Natural killer cell (primary cell): ENCODE data around the gene CENPM. TPM values are rescaled to one million over a fixed set of nuclear protein-coding genes. Genes with fewer than 3 reads are reported as not detected.

Experiments used
- ATAC-seq, 3 donors: fragments of 150-1000 bp in 2 of 3; fragments of 200-7000 bp in 1 of 3; cut with Tn5 transposase; 1 replicate in 1 of 3; 2 replicates in 2 of 3; pipeline ENCODE4 v1.10.0; 2021; ENCODE audit warnings: mild to moderate bottlenecking in 2 of 3, moderate library complexity in 2 of 3
- DNase-seq, 2 donors: peaks; one replicate each; pipeline versions ENCODE4 v3.0.0 to v3.0.0-alpha.2; 2013 to 2021; ENCODE audit warnings: mixed read lengths in 1 of 2
- H3K27ac ChIP-seq: one replicate; pipeline ENCODE4 v1.5.1; 2013; ENCODE audit warnings: mild to moderate bottlenecking, low read length
- H3K27me3 ChIP-seq: one replicate; pipeline ENCODE4 v1.6.1; 2013; ENCODE audit warnings: low read length; ENCODE audit not compliant: control insufficient read depth, insufficient read depth
- H3K36me3 ChIP-seq: one replicate; pipeline ENCODE4 v1.6.1; 2013; ENCODE audit warnings: low read length; ENCODE audit not compliant: control insufficient read depth, insufficient read depth
- H3K4me1 ChIP-seq: one replicate; pipeline ENCODE4 v1.6.1; 2013; ENCODE audit warnings: low read length; ENCODE audit not compliant: control insufficient read depth, insufficient read depth
- H3K4me3 ChIP-seq: one replicate; pipeline ENCODE4 v1.5.1; 2013; ENCODE audit warnings: low read length
- H3K9me3 ChIP-seq: one replicate; pipeline ENCODE4 v1.6.1; 2013; ENCODE audit warnings: low read length; ENCODE audit not compliant: control insufficient read depth, insufficient read depth
- H3K27ac Mint-ChIP-seq, 2 donors: one replicate each; pipeline ENCODE4 v1.8.0; 2022; ENCODE audit warnings: mild to moderate bottlenecking in 2 of 2, mixed read lengths in 2 of 2, moderate library complexity in 1 of 2
- H3K27me3 Mint-ChIP-seq, 2 donors: one replicate each; pipeline ENCODE4 v1.8.0; 2022; ENCODE audit warnings: low read depth in 2 of 2, mixed read lengths in 2 of 2
- H3K36me3 Mint-ChIP-seq: one replicate; pipeline ENCODE4 v1.8.0; 2022; ENCODE audit warnings: mixed read lengths
- H3K4me1 Mint-ChIP-seq, 2 donors: one replicate each; pipeline ENCODE4 v1.8.0; 2022; ENCODE audit warnings: mixed read lengths in 2 of 2
- H3K4me3 Mint-ChIP-seq: one replicate; pipeline ENCODE4 v1.8.0; 2022; ENCODE audit warnings: mild to moderate bottlenecking, moderate library complexity, mixed read lengths
- H3K9me3 Mint-ChIP-seq, 2 donors: one replicate each; pipeline ENCODE4 v1.8.0; 2022; ENCODE audit warnings: mixed read lengths in 2 of 2
- WGBS: methylation state at CpG from one replicate; pipeline ENCODE4 v1.1.7; 2013; ENCODE audit warnings: missing lambda C conversion rate; ENCODE audit not compliant: insufficient coverage; 5-methylcytosine and 5-hydroxymethylcytosine counted together
- intact Hi-C: fragments of 100-400 bp; cut with micrococcal nuclease; formaldehyde crosslinking; loops from one replicate; pipeline ENCODE4 v1.14.2; 2022
- total RNA-seq, 4 donors: library from RNA; stranded (reverse); fragments of 120-200 nt in 1 of 4; gene quantifications; one replicate each; pipeline versions ENCODE4 v1.2.3 to v1.2.4, GENCODE V29; 2013 to 2022
- TF ChIP-seq, protein P1 (sequence below): fragments of 200-600 bp; IDR thresholded peaks from one replicate; pipeline ENCODE4 v1.8.0; 2022; ENCODE audit warnings: antibody characterized with exemption

Gene CENPM
- total RNA-seq, 3 donors from 2014 or later (not counting 1 experiment from before 2014, with no cell fraction given) = 4.2 to 7.1 (median 6.1) TPM

DNA sequence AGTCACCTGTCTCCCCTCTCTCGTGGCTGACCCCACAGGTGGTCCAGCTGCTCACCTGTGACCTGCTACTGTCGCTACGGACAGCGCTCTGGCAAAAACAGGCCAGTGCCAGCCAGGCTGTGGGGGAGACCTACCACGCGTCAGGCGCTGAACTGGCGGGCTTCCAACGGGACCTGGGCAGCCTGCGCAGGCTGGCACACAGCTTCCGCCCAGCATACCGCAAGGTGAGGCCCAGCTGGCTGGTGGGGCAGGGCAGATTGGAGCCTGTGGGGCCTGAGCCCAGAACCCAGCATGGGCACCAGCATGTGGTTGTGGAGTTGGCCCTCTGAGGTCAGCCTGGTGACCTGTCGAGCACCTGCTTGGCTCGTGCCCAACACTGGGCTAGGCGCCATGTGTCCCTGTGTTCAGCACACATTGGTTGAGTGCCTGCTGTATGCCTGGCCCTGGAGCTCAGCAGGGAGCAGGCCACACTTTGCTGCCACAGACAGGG, 44.0 kb downstream of the CENPM start:
- Mint-ChIP-seq H3K4me1 (peaks cover 0 to 7% of the 10 kb centered on the region in 2 donors), H3K27me3 (no peaks in the 10 kb centered on the region), H3K4me3 (no peak overlapping the region), H3K27ac (no peak overlapping the region), H3K36me3 (no peaks in the 10 kb centered on the region), H3K9me3 (no peaks in the 10 kb centered on the region)
- Histone ChIP-seq H3K9me3 (no peaks in the 10 kb centered on the region), H3K27me3 (no peaks in the 10 kb centered on the region), H3K36me3 (peaks cover 48% of the 10 kb centered on the region), H3K4me3 (no peak overlapping the region), H3K4me1 (peaks cover 5% of the 10 kb centered on the region), H3K27ac (no peak overlapping the region)
- ATAC-seq (no peak), DNase-seq (no peak)
- TF ChIP-seq, protein P1, sequence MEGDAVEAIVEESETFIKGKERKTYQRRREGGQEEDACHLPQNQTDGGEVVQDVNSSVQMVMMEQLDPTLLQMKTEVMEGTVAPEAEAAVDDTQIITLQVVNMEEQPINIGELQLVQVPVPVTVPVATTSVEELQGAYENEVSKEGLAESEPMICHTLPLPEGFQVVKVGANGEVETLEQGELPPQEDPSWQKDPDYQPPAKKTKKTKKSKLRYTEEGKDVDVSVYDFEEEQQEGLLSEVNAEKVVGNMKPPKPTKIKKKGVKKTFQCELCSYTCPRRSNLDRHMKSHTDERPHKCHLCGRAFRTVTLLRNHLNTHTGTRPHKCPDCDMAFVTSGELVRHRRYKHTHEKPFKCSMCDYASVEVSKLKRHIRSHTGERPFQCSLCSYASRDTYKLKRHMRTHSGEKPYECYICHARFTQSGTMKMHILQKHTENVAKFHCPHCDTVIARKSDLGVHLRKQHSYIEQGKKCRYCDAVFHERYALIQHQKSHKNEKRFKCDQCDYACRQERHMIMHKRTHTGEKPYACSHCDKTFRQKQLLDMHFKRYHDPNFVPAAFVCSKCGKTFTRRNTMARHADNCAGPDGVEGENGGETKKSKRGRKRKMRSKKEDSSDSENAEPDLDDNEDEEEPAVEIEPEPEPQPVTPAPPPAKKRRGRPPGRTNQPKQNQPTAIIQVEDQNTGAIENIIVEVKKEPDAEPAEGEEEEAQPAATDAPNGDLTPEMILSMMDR = no peak
- intact Hi-C loops = no loop called here
- WGBS = 95% methylated on average over 15 of the region's 15 CpGs

- H3K36me3 Mint-ChIP-seq = no peaks in the 10 kb centered on the region
- no peak overlapping the region for H3K27ac ChIP-seq
- ATAC-seq (no peak), DNase-seq (no peak)
- no peak overlapping the region for H3K27ac Mint-ChIP-seq
- no peaks in the 10 kb centered on the region for H3K9me3 Mint-ChIP-seq
- TF ChIP-seq, protein P1 = no peak
- no peaks in the 10 kb centered on the region for H3K4me1 ChIP-seq
- H3K4me3 ChIP-seq = no peak overlapping the region
- over 99% methylated on average over 7 of the region's 7 CpGs for WGBS
- no peaks in the 10 kb centered on the region for H3K9me3 ChIP-seq
- no peaks in the 10 kb centered on the region for H3K27me3 Mint-ChIP-seq
- peaks cover 54% of the 10 kb centered on the region for H3K36me3 ChIP-seq
- H3K4me1 Mint-ChIP-seq = no peaks in the 10 kb centered on the region
- H3K4me3 Mint-ChIP-seq = no peak overlapping the region
- H3K27me3 ChIP-seq = no peaks in the 10 kb centered on the region
- intact Hi-C loops = no loop called here
Observed at GRCh38 chr22:41902016-41902415, 44.9 kb downstream of the CENPM start.

- ATAC-seq (no peak), DNase-seq (no peak)
- Mint-ChIP-seq H3K27me3 (no peaks in the 10 kb centered on the region), H3K4me1 (no peaks in the 10 kb centered on the region), H3K36me3 (no peaks in the 10 kb centered on the region), H3K9me3 (no peaks in the 10 kb centered on the region), H3K4me3 (no peak overlapping the region), H3K27ac (no peak overlapping the region)
- Histone ChIP-seq H3K9me3 (no peaks in the 10 kb centered on the region), H3K27me3 (no peaks in the 10 kb centered on the region), H3K27ac (no peak overlapping the region), H3K36me3 (peaks cover 59% of the 10 kb centered on the region), H3K4me3 (no peak overlapping the region), H3K4me1 (no peaks in the 10 kb centered on the region)
- TF ChIP-seq, protein P1 = no peak
- intact Hi-C loops = no loop called here
- WGBS = 98% methylated on average over 8 of the region's 8 CpGs
Observed at GRCh38 chr22:41900652-41901312, 46.2 kb downstream of the CENPM start.
